ENCODE results near the gene PITPNM1.
"Not testable (repeated sequence)": the region's sequence is repeated elsewhere in the genome, so short reads cannot be mapped to it uniquely, and the experiment has no call there.

GRCh38 chr11:67551697-67552096 is 46.5 kb upstream of the PITPNM1 start:
- TF ChIP-seq CTCF, POLR2A, EP300 (IDR thresholded peaks at IDR 0.05): not testable (repeated sequence)
